ENCODE data around the gene PPP4R3A.
"Not testable (repeated sequence)": the region's sequence is repeated elsewhere in the genome, so short reads cannot be mapped to it uniquely, and the experiment has no call there.

Gene PPP4R3A

DNA sequence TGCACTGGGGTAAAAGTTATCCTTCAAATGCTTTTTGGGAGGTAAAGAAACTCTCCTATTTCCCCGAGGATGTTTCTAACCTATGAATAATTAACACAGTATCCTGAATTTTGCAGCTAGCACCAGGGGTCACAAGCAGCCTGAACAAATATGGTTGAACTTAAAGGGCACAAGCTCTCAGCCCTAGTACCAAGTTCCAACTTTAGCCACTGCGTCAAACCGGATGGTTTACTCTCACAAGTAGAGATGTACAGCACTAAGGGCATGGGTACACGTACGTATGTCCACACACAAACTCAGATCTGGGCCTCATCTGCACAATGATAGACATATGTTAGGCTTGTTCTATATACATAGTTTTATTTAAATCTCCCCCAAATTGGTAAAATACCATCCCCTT is 97.2 kb downstream of the PPP4R3A start:
- TF ChIP-seq, protein P1, sequence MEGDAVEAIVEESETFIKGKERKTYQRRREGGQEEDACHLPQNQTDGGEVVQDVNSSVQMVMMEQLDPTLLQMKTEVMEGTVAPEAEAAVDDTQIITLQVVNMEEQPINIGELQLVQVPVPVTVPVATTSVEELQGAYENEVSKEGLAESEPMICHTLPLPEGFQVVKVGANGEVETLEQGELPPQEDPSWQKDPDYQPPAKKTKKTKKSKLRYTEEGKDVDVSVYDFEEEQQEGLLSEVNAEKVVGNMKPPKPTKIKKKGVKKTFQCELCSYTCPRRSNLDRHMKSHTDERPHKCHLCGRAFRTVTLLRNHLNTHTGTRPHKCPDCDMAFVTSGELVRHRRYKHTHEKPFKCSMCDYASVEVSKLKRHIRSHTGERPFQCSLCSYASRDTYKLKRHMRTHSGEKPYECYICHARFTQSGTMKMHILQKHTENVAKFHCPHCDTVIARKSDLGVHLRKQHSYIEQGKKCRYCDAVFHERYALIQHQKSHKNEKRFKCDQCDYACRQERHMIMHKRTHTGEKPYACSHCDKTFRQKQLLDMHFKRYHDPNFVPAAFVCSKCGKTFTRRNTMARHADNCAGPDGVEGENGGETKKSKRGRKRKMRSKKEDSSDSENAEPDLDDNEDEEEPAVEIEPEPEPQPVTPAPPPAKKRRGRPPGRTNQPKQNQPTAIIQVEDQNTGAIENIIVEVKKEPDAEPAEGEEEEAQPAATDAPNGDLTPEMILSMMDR (IDR thresholded peaks at IDR 0.05; ENCODE audit: control extremely low read depth, extremely low read depth, low read depth, missing control alignments) = no peak
- ChIA-PET CTCF (interaction anchor here (0.8 to 3.6 kb wide), 6 partner anchors 13 to 95 kb away, joined by 3 to 12 read pairs (median 4); no protein-coding TSS in a partner anchor), POLR2A (no interaction called here)
- no peak for DNase-seq (ENCODE audit: extremely low spot score)

DNA sequence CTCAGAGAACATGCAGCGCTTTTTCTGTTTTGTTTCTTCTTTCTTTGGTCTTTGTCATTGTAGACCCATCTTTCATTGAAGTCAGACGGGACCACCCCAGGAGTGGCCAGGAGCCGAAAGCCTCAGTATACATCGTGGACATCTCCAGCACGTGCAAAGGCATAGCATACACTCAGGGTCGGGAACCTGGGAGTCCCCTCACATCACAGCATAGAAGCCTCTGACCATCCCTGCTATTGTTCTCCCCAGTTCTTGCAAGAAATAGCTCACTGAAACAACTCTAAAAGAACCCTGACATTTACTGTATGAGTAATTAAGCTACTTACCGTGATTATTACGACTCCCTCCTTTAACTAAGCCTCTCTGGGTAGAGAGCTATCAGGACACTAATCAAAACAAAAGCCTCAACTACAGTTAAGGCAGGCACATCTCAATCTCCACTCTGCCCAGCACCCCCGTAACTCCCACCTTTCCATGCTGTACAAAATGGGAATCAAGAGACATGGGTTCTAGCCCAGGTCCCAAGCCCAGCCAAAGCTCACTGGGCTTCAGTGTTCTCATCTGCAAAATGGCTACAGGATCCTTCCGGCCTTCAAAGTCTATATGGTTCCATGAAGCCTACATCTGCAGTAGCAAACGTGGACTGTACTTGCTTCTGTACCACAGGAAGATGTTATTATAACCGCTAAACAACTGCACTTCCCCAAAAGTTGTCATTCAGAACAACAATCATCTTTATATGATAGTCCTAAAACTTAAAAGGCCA is 99.2 kb downstream of the PPP4R3A start:
- DNase-seq (ENCODE audit: extremely low spot score) = no peak
- TF ChIP-seq, protein P1 (IDR thresholded peaks at IDR 0.05; ENCODE audit: control extremely low read depth, extremely low read depth, low read depth, missing control alignments) = no peak
- CTCF ChIA-PET = interaction anchor here (0.8 to 2.0 kb wide), 6 partner anchors 10 to 87 kb away, joined by 3 to 6 read pairs (median 6); no protein-coding TSS in a partner anchor
- POLR2A ChIA-PET = no interaction called here

DNA sequence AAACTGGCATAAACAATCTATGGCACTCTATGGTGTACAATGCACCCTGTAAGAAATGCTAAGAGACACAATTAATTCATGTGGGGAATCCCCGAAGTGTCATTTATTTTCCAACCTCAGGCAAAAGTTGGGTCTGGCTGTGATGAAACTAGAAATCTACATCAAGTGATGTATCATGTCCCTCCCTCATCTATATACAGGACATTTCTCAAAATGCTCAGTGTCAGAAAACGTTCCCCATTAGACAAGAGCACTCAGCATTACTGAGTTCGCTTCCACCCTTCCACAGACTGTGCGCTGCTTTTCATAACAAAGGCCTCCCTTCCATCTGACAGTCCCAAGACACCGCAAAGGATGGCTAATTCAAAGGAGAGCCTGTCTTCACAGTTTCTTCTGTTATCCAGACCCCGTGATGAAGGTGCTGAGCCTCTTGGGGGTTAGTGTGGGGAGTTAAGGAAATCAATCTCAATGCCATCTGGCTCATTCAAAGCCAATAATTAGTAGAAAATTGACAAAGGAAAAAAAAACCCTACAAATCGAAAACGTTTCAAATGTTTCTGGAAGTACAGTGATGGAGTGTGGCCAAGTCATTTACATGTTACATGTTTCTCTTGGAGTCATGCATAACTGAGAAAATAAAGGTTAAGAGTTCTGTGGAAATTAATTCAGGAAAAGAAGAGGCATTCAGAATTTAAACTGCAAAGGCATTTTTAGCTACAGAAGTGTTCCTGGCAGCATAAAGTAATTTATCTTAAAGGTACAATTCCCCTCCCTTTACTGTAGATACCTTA is 100.0 kb downstream of the PPP4R3A start:
- ChIA-PET POLR2A (interaction anchor here (0.7 kb wide), 1 partner anchor 84 kb away, joined by 3 read pairs; no protein-coding TSS in a partner anchor), CTCF (interaction anchor here (1.2 to 2.0 kb wide), 5 partner anchors 10 to 87 kb away, joined by 4 to 6 read pairs (median 6); no protein-coding TSS in a partner anchor)
- DNase-seq (ENCODE audit: extremely low spot score) = no peak
- TF ChIP-seq, protein P1 (IDR thresholded peaks at IDR 0.05; ENCODE audit: control extremely low read depth, extremely low read depth, low read depth, missing control alignments) = no peak

DNA sequence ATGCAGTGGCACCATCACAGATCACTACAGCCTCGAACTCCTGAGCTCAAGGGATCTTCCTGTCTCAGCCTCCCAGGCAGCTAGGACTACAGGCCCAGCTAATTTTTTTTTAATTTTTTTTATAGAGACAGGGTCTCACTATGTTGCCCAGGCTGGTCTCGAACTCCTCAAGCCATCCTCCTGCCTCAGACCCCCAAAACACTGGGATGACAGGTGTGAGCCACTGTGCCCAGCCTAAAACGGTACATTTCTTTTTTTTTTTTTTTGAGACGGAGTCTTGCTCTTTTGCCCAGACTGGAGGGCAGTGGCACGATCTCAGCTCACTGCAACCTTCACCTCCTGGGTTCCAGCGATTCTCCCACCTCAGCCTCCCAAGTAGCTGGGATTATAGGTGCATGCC is 100.9 kb downstream of the PPP4R3A start:
- not testable (repeated sequence) for DNase-seq (ENCODE audit: extremely low spot score)
- CTCF ChIA-PET = interaction anchor here (0.9 to 1.4 kb wide), 6 partner anchors 9 to 86 kb away, joined by 3 to 6 read pairs (median 4); no protein-coding TSS in a partner anchor
- POLR2A ChIA-PET = interaction anchor here (0.7 kb wide), 1 partner anchor 83 kb away, joined by 3 read pairs; no protein-coding TSS in a partner anchor
